RWPE2 (cell line): Measurements from ENCODE around the gene ACSL1.

Source experiments
- ATAC-seq: fragments of 200-7000 bp; cut with Tn5 transposase; 3 replicates; pipeline ENCODE4 v1.9.1; 2021; ENCODE audit warnings: low read depth
- DNase-seq: peaks from one replicate; pipeline ENCODE4 v3.0.0-alpha.2; 2020; ENCODE audit warnings: low spot score
- H3K27ac ChIP-seq: fragments of 450-650 bp; 2 replicates; pipeline ENCODE4 v1.5.1; 2017; ENCODE audit warnings: mild to moderate bottlenecking; ENCODE audit not compliant: poor library complexity, severe bottlenecking
- H3K27me3 ChIP-seq: fragments of 250-450 bp; sonication (Bioruptor Pico); 2 replicates; pipeline ENCODE4 v1.5.1; 2021; ENCODE audit warnings: mild to moderate bottlenecking, moderate library complexity; ENCODE audit not compliant: insufficient read depth, poor library complexity, severe bottlenecking
- H3K36me3 ChIP-seq: fragments of 250-450 bp; sonication (Bioruptor Pico); 2 replicates; pipeline ENCODE4 v1.5.1; 2020; ENCODE audit warnings: low read depth, mild to moderate bottlenecking, moderate library complexity
- H3K4me1 ChIP-seq: fragments of 250-450 bp; sonication (Bioruptor Pico); 2 replicates; pipeline ENCODE4 v1.5.1; 2021; ENCODE audit warnings: mild to moderate bottlenecking, moderate library complexity; ENCODE audit not compliant: insufficient read depth, poor library complexity, severe bottlenecking
- H3K4me3 ChIP-seq: fragments of 250-450 bp; sonication (Bioruptor Pico); 2 replicates; pipeline ENCODE4 v1.5.1; 2021; ENCODE audit warnings: mild to moderate bottlenecking, moderate library complexity; ENCODE audit not compliant: severe bottlenecking
- H3K9me3 ChIP-seq: fragments of 250-450 bp; sonication (Bioruptor Pico); 2 replicates; pipeline ENCODE4 v1.5.1; 2021; ENCODE audit warnings: mild to moderate bottlenecking, moderate library complexity; ENCODE audit not compliant: severe bottlenecking
- TF ChIP-seq, protein P1 (sequence below): fragments of 450-650 bp; IDR thresholded peaks from one replicate; pipeline ENCODE4 v1.5.1; 2017; ENCODE audit warnings: mild to moderate bottlenecking, moderate library complexity; ENCODE audit not compliant: poor library complexity, severe bottlenecking

Gene ACSL1

DNA sequence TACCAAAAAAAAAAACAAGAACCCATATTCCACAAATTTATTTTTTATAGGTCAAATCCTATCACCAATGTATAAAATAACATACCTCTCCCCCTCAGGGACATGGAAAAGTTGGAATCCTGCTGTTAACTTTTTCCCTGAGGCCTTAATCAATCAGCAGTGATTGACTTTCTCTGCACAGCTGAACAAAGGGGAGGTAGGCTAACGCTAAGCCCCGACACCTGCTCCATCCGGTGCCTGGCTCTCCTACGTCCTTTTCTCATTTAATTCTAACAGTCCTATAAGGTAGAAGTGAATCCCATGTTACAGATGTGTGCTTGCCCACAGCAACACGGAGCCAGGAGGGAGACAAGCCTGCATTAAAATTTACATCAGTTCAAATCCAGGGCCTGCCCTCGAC is 94.7 kb downstream of the ACSL1 start:
- ATAC-seq (no peak), DNase-seq (no peak)
- Histone ChIP-seq H3K9me3 (no peaks in the 10 kb centered on the region), H3K36me3 (peaks cover 44% of the 10 kb centered on the region), H3K27me3 (no peaks in the 10 kb centered on the region), H3K4me1 (peaks cover 26% of the 10 kb centered on the region), H3K4me3 (no peak overlapping the region), H3K27ac (no peak overlapping the region)
- TF ChIP-seq, protein P1, sequence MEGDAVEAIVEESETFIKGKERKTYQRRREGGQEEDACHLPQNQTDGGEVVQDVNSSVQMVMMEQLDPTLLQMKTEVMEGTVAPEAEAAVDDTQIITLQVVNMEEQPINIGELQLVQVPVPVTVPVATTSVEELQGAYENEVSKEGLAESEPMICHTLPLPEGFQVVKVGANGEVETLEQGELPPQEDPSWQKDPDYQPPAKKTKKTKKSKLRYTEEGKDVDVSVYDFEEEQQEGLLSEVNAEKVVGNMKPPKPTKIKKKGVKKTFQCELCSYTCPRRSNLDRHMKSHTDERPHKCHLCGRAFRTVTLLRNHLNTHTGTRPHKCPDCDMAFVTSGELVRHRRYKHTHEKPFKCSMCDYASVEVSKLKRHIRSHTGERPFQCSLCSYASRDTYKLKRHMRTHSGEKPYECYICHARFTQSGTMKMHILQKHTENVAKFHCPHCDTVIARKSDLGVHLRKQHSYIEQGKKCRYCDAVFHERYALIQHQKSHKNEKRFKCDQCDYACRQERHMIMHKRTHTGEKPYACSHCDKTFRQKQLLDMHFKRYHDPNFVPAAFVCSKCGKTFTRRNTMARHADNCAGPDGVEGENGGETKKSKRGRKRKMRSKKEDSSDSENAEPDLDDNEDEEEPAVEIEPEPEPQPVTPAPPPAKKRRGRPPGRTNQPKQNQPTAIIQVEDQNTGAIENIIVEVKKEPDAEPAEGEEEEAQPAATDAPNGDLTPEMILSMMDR = no peak

DNA sequence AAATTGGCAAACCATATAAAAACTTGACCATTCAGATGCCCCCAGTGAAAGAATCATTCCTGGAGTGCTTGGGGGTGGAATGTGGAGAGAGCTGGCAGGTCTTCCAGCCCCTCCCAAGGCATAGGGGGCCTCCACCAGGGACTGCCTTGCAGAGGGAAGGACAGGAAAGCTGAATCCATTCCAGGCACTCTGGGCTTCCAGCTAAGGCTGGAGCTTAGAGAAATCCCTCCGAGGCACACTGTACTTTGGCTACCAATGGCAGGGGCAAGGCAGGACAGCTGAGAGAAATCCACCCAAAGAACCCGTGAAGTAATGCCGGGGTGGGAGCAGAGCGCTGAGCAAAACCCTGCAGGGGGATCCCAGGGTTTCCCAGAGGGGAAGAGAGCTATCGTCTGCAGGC is 95.8 kb downstream of the ACSL1 start:
- peaks cover 26% of the 10 kb centered on the region for H3K4me1 ChIP-seq
- ATAC-seq (no peak), DNase-seq (no peak)
- H3K27me3 ChIP-seq = no peaks in the 10 kb centered on the region
- no peaks in the 10 kb centered on the region for H3K9me3 ChIP-seq
- H3K4me3 ChIP-seq = no peak overlapping the region
- TF ChIP-seq, protein P1 = no peak
- peaks cover 53% of the 10 kb centered on the region for H3K36me3 ChIP-seq
- peak overlapping the region; percentile 46 for H3K27ac ChIP-seq

- H3K4me3 ChIP-seq = no peak overlapping the region
- ATAC-seq (peak; percentile 59), DNase-seq (no peak)
- H3K27ac ChIP-seq = peak overlapping the region; percentile 46
- H3K27me3 ChIP-seq = no peaks in the 10 kb centered on the region
- TF ChIP-seq, protein P1 = no peak
- H3K4me1 ChIP-seq = peaks cover 20% of the 10 kb centered on the region
- no peaks in the 10 kb centered on the region for H3K9me3 ChIP-seq
- H3K36me3 ChIP-seq = peaks cover 63% of the 10 kb centered on the region
Observed at GRCh38 chr4:184728858-184729257, 96.9 kb downstream of the ACSL1 start.

DNA sequence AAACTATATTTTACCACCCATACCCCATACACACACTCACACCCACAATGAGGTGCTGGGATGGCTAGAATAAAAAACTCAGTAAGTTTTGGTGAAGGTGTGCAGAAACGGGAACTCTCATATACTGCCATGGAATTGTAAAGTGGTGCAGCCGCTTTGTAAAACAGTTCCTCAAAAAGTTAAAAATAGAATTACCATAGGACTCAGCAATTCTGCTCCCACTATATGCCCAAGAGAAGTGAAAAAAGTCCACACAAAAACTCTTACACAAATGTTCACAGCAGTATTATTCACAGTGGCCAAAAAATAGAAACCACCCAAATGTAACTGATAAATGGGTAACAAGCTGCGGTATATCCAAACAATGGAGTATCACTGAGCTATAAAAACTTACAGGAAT is 98.3 kb downstream of the ACSL1 start:
- Histone ChIP-seq H3K9me3 (no peaks in the 10 kb centered on the region), H3K4me3 (no peak overlapping the region), H3K4me1 (peaks cover 17% of the 10 kb centered on the region), H3K27ac (no peak overlapping the region), H3K27me3 (no peaks in the 10 kb centered on the region), H3K36me3 (peaks cover 75% of the 10 kb centered on the region)
- DNase-seq = no peak
- TF ChIP-seq, protein P1 = no peak
- no peak for ATAC-seq

- Histone ChIP-seq H3K9me3 (no peaks in the 10 kb centered on the region), H3K4me3 (no peak overlapping the region), H3K4me1 (no peaks in the 10 kb centered on the region), H3K27ac (no peak overlapping the region), H3K27me3 (no peaks in the 10 kb centered on the region), H3K36me3 (peaks cover 83% of the 10 kb centered on the region)
- ATAC-seq = no peak
- TF ChIP-seq, protein P1 = no peak
- DNase-seq = no peak
Observed at GRCh38 chr4:184722798-184723197, 103.0 kb downstream of the ACSL1 start.
